H1 (cell line): ENCODE results near the gene BRK1. TPM values are rescaled to one million over a fixed set of nuclear protein-coding genes. Genes with fewer than 3 reads are reported as not detected.

Experiments
- CTCF ChIA-PET: fragments of 300-600 bp; sonication (Branson Sonifier 250); formaldehyde crosslinking; loops from one replicate; lab custom pipeline; 2021; ENCODE audit not compliant: partially characterized antibody; lab: Charles Lee
- POLR2A ChIA-PET: fragments of 300-600 bp; sonication (Branson Sonifier 250); formaldehyde crosslinking; loops from one replicate; lab custom pipeline; 2021; ENCODE audit warnings: inconsistent platforms; ENCODE audit not compliant: partially characterized antibody; lab: Charles Lee
- DNase-seq, 2 experiments: peaks; one replicate each; pipeline versions ENCODE4 v3.0.0 to v3.0.0-alpha.2; 2010 to 2022; ENCODE audit warnings: low spot score in 2 of 2, low read depth in 1 of 2, mixed read lengths in 1 of 2
- FAIRE-seq: peaks from 2 replicates; lab custom pipeline; 2011; peaks lifted over from hg19 to GRCh38; lab: Jason Lieb, UNC
- H2AFZ ChIP-seq: 2 replicates; pipeline ENCODE4 v1.8.1; 2012; ENCODE audit warnings: low read length, inconsistent platforms
- H2AK5ac ChIP-seq: 2 replicates; pipeline ENCODE4 v1.6.1; 2013; ENCODE audit warnings: low read depth, low read length
- H2BK120ac ChIP-seq: replicated peaks from 2 replicates; pipeline ENCODE3; 2013; ENCODE audit warnings: low read depth, low read length, inconsistent platforms
- H2BK12ac ChIP-seq: 2 replicates; pipeline ENCODE4 v1.6.1; 2013; ENCODE audit warnings: low read depth, low read length
- H2BK15ac ChIP-seq: 2 replicates; pipeline ENCODE4 v1.6.1; 2013; ENCODE audit warnings: low read length
- H2BK20ac ChIP-seq: 2 replicates; pipeline ENCODE4 v1.6.1; 2013; ENCODE audit warnings: low read length
- H2BK5ac ChIP-seq: 2 replicates; pipeline ENCODE4 v1.6.1; 2013; ENCODE audit warnings: low read depth, low read length
- H3K14ac ChIP-seq: 2 replicates; pipeline ENCODE4 v1.6.1; 2013; ENCODE audit warnings: inconsistent platforms; ENCODE audit not compliant: insufficient read length
- H3K18ac ChIP-seq: 2 replicates; pipeline ENCODE4 v1.6.1; 2013; ENCODE audit warnings: low read length; ENCODE audit errors: extremely low read depth
- H3K23ac ChIP-seq: 2 replicates; pipeline ENCODE4 v1.6.1; 2013; ENCODE audit warnings: inconsistent platforms; ENCODE audit not compliant: insufficient read length
- H3K23me2 ChIP-seq: 2 replicates; pipeline ENCODE4 v1.6.1; 2013; ENCODE audit warnings: low read depth, low read length
- H3K27ac ChIP-seq: 2 replicates; pipeline ENCODE4 v1.6.1; 2011; ENCODE audit warnings: low read depth, low read length, inconsistent platforms
- H3K27me3 ChIP-seq, 4 experiments: replicated peaks in 1 of 4; 1 replicate in 1 of 4; 2 replicates in 3 of 4; pipeline versions ENCODE4 v1.6.1 to v1.8.1; 2011 to 2013; ENCODE audit warnings: low read length in 3 of 4, mild to moderate bottlenecking in 3 of 4, inconsistent platforms in 2 of 4, mixed read lengths in 2 of 4, moderate library complexity in 1 of 4; ENCODE audit not compliant: control insufficient read depth in 3 of 4, insufficient read depth in 3 of 4; ENCODE audit errors: extremely low read depth in 1 of 4
- H3K36me3 ChIP-seq, 4 experiments: 2 replicates each; pipeline versions ENCODE4 v1.6.1 to v1.8.1; 2011 to 2013; ENCODE audit warnings: mild to moderate bottlenecking in 4 of 4, low read length in 3 of 4, moderate library complexity in 2 of 4, control low read depth in 1 of 4, inconsistent platforms in 1 of 4; ENCODE audit not compliant: insufficient read depth in 4 of 4, control insufficient read depth in 2 of 4
- H3K4ac ChIP-seq: replicated peaks from 2 replicates; pipeline ENCODE3; 2013; ENCODE audit warnings: low read length, low read depth, mixed read lengths, inconsistent platforms; ENCODE audit not compliant: insufficient read length
- H3K4me1 ChIP-seq, 4 experiments: replicated peaks in 1 of 4; 1 replicate in 1 of 4; 2 replicates in 3 of 4; pipeline versions ENCODE4 v1.6.1 to v1.8.1; 2011 to 2013; ENCODE audit warnings: low read length in 3 of 4, inconsistent platforms in 2 of 4, mixed read lengths in 1 of 4; ENCODE audit not compliant: insufficient read depth in 4 of 4, control insufficient read depth in 3 of 4
- H3K4me2 ChIP-seq, 2 experiments: 2 replicates each; pipeline versions ENCODE4 v1.6.1 to v1.8.1; 2011 to 2013; ENCODE audit warnings: low read depth in 2 of 2, low read length in 2 of 2, control low read depth in 1 of 2, inconsistent platforms in 1 of 2, mild to moderate bottlenecking in 1 of 2; ENCODE audit not compliant: insufficient read depth in 1 of 2
- H3K4me3 ChIP-seq, 4 experiments: fragments of 200-600, 300-600 bp in 1 of 4; sonication (generic), shearing (Covaris generic), sonication (Bioruptor Twin) in 1 of 4; 2 replicates each; pipeline versions ENCODE4 v1.5.1 to v1.8.1; 2011 to 2016; ENCODE audit warnings: low read length in 4 of 4, low read depth in 3 of 4, control low read depth in 2 of 4, inconsistent platforms in 2 of 4, mild to moderate bottlenecking in 2 of 4, mixed read lengths in 1 of 4, moderate library complexity in 1 of 4; ENCODE audit not compliant: insufficient read depth in 2 of 4; ENCODE audit errors: extremely low read depth in 1 of 4
- H3K56ac ChIP-seq: replicated peaks from 2 replicates; pipeline ENCODE3; 2013; ENCODE audit warnings: low read depth, mild to moderate bottlenecking, mixed read lengths, low read length, inconsistent platforms; ENCODE audit not compliant: insufficient read length
- H3K79me1 ChIP-seq: 2 replicates; pipeline ENCODE4 v1.6.1; 2013; ENCODE audit warnings: low read depth, low read length, control low read depth
- H3K79me2 ChIP-seq, 2 experiments: 2 replicates each; pipeline versions ENCODE4 v1.6.1 to v1.8.1; 2012 to 2013; ENCODE audit warnings: low read length in 2 of 2, mild to moderate bottlenecking in 2 of 2, inconsistent platforms in 1 of 2; ENCODE audit not compliant: insufficient read depth in 2 of 2, control insufficient read depth in 1 of 2
- H3K9ac ChIP-seq, 4 experiments: replicated peaks in 1 of 4; 1 replicate in 1 of 4; 2 replicates in 3 of 4; pipeline versions ENCODE4 v1.6.1 to v1.8.1; 2011 to 2013; ENCODE audit warnings: low read depth in 3 of 4, low read length in 3 of 4, control low read depth in 2 of 4, mild to moderate bottlenecking in 2 of 4, moderate library complexity in 2 of 4, inconsistent platforms in 1 of 4; ENCODE audit errors: extremely low read depth in 1 of 4
- H3K9me3 ChIP-seq, 2 experiments: 2 replicates each; pipeline versions ENCODE4 v1.6.1 to v1.8.1; 2012 to 2013; ENCODE audit warnings: mild to moderate bottlenecking in 2 of 2, moderate library complexity in 2 of 2, control low read depth in 1 of 2, inconsistent platforms in 1 of 2, low read depth in 1 of 2, low read length in 1 of 2, mixed read lengths in 1 of 2; ENCODE audit not compliant: insufficient read depth in 2 of 2
- H4K20me1 ChIP-seq, 2 experiments: replicated peaks in 1 of 2; 2 replicates each; pipeline versions ENCODE3 to v1.8.1; 2011 to 2013; ENCODE audit warnings: inconsistent platforms in 2 of 2, low read length in 2 of 2, mild to moderate bottlenecking in 1 of 2; ENCODE audit not compliant: insufficient read depth in 2 of 2, control insufficient read depth in 1 of 2
- H4K5ac ChIP-seq: 2 replicates; pipeline ENCODE4 v1.6.1; 2013; ENCODE audit warnings: low read length, low read depth, mixed read lengths, inconsistent platforms; ENCODE audit not compliant: insufficient read length
- H4K8ac ChIP-seq: 2 replicates; pipeline ENCODE4 v1.8.0; 2013; ENCODE audit warnings: mild to moderate bottlenecking, moderate library complexity, low read length, inconsistent platforms; ENCODE audit not compliant: insufficient read depth; ENCODE audit errors: extremely low read depth
- H4K91ac ChIP-seq: replicated peaks from 2 replicates; pipeline ENCODE3; 2013; ENCODE audit warnings: low read length, mixed read lengths, inconsistent platforms; ENCODE audit not compliant: insufficient read length
- BCL11A ChIP-seq, 2 experiments: IDR thresholded peaks; one replicate each; pipeline ENCODE4 v1.6.1; 2011; ENCODE audit warnings: low read depth in 2 of 2, low read length in 2 of 2, mild to moderate bottlenecking in 2 of 2
- EP300 ChIP-seq, 2 experiments: IDR thresholded peaks; 1 replicate in 1 of 2; 2 replicates in 1 of 2; pipeline ENCODE4 v1.6.1; 2011 to 2012; ENCODE audit warnings: low read depth in 2 of 2, low read length in 2 of 2, mild to moderate bottlenecking in 2 of 2, borderline replicate concordance in 1 of 2, inconsistent platforms in 1 of 2, moderate library complexity in 1 of 2
- GABPA ChIP-seq: IDR thresholded peaks from 2 replicates; pipeline ENCODE4 v1.6.1; 2011; ENCODE audit warnings: mild to moderate bottlenecking, low read length, moderate library complexity, borderline replicate concordance; ENCODE audit not compliant: insufficient read depth
- HDAC6 ChIP-seq: IDR thresholded peaks from one replicate; pipeline ENCODE4 v1.7.1; 2012; ENCODE audit warnings: low read depth, mild to moderate bottlenecking, inconsistent platforms, low read length, moderate library complexity
- MAFK ChIP-seq: IDR thresholded peaks from 2 replicates; pipeline ENCODE4 v1.6.1; 2012; ENCODE audit warnings: low read depth, mild to moderate bottlenecking, improper control_type of control experiment, low read length
- PHF8 ChIP-seq: fragments of 200-600 bp; sonication (generic); conservative IDR thresholded peaks from 2 replicates; pipeline ENCODE4 v1.7.1; 2012; ENCODE audit warnings: low read depth, mild to moderate bottlenecking, inconsistent platforms, low read length, moderate library complexity
- RXRA ChIP-seq: IDR thresholded peaks from 2 replicates; pipeline ENCODE4 v1.6.1; 2011; ENCODE audit warnings: low read depth, mild to moderate bottlenecking, low read length, moderate library complexity; ENCODE audit not compliant: insufficient read depth
- TCF12 ChIP-seq: IDR thresholded peaks from 2 replicates; pipeline ENCODE4 v1.6.1; 2011; ENCODE audit warnings: low read depth, mild to moderate bottlenecking, low read length
- USF2 ChIP-seq: IDR thresholded peaks from 2 replicates; pipeline ENCODE4 v1.6.1; 2011; ENCODE audit warnings: low read length, improper control_type of control experiment
- YY1 ChIP-seq: IDR thresholded peaks from 2 replicates; pipeline ENCODE4 v1.6.1; 2011; ENCODE audit warnings: low read depth, mild to moderate bottlenecking, low read length
- WGBS, 2 experiments: shearing (Covaris generic) in 1 of 2; methylation state at CpG; one replicate each; pipeline versions ENCODE4 v1.1.6 to v1.1.7; 2013 to 2015; ENCODE audit warnings: low lambda C conversion rate in 2 of 2, mixed read lengths in 2 of 2, inconsistent platforms in 1 of 2, low coverage in 1 of 2, missing lambda C conversion rate in 1 of 2; ENCODE audit not compliant: insufficient replicate concordance in 2 of 2, insufficient coverage in 1 of 2, insufficient read length in 1 of 2; ENCODE audit errors: extremely low coverage in 1 of 2, missing lambda C conversion rate in 1 of 2; 5-methylcytosine and 5-hydroxymethylcytosine counted together
- polyA plus RNA-seq, 7 experiments: library from polyadenylated mRNA; depleted of rRNA in 3 of 7; stranded (reverse) in 5 of 7; unstranded in 2 of 7; fragments of >200 nt in 5 of 7; fragments of 200-250 nt in 2 of 7; gene quantifications; 1 replicate in 5 of 7; 2 replicates in 1 of 7; 4 replicates in 1 of 7; pipeline versions ENCODE4 v1.2.1 to v1.2.3, GENCODE V29; 2011 to 2013; ENCODE audit warnings: missing spikeins in 2 of 7, mixed read lengths in 2 of 7
- total RNA-seq: library from RNA; stranded (reverse); fragmentation: NEBNext Ultra II Directional; extraction: Animal tissue kit (Norgen Biotek cat#: 25700); gene quantifications from 2 replicates; pipeline ENCODE4 v1.2.1, GENCODE V29; 2021
- TF ChIP-seq, protein P1 (sequence below): IDR thresholded peaks from 2 replicates; pipeline ENCODE4 v1.6.1; 2012; ENCODE audit warnings: low read length, inconsistent platforms

The BRK1 gene
- total and polyA plus RNA-seq, 2 of the 8 experiments (the other 6 are each of a cell fraction or from before 2014, with no cell fraction given), result 137 to 164 TPM

- Histone ChIP-seq H2BK15ac (no peak overlapping the region), H3K36me3 (peaks cover 0 to 2% (median 0%) of the 10 kb centered on the region in 4 experiments; a peak in 1 of 8 replicates), H2BK12ac (no peak overlapping the region), H3K9ac (no peak overlapping the region), H4K91ac (no peak overlapping the region), H3K56ac (no peak overlapping the region), H4K5ac (no peak overlapping the region), H3K14ac (no peak overlapping the region), H3K4me1 (no peaks in the 10 kb centered on the region), H3K18ac (no peak overlapping the region), H3K4me2 (no peak overlapping the region), H2BK120ac (no peak overlapping the region), H2BK5ac (no peak overlapping the region), H3K4ac (no peak overlapping the region), H3K27ac (no peak overlapping the region), H3K9me3 (no peaks in the 10 kb centered on the region), H4K20me1 (no peaks in the 10 kb centered on the region), H3K23ac (no peak overlapping the region), H2AK5ac (no peak overlapping the region), H3K4me3 (no peak overlapping the region), H3K79me1 (no peaks in the 10 kb centered on the region), H3K79me2 (no peaks in the 10 kb centered on the region), H2AFZ (no peak overlapping the region), H2BK20ac (no peak overlapping the region), H3K23me2 (no peaks in the 10 kb centered on the region), H3K27me3 (no peaks in the 10 kb centered on the region), H4K8ac (no peak overlapping the region)
- CTCF ChIA-PET, result interaction anchor here (1.1 kb wide), 1 partner anchor 57 kb away, joined by 3 read pairs; no protein-coding TSS in a partner anchor
- DNase-seq (no peak), FAIRE-seq (no peak)
- 89% methylated on average over 2 of the region's 2 CpGs; no CpG with 5 or more reads in 1 of the 2 experiments for WGBS, 2 experiments
- POLR2A ChIA-PET, result no interaction called here
- TF ChIP-seq, protein P1, sequence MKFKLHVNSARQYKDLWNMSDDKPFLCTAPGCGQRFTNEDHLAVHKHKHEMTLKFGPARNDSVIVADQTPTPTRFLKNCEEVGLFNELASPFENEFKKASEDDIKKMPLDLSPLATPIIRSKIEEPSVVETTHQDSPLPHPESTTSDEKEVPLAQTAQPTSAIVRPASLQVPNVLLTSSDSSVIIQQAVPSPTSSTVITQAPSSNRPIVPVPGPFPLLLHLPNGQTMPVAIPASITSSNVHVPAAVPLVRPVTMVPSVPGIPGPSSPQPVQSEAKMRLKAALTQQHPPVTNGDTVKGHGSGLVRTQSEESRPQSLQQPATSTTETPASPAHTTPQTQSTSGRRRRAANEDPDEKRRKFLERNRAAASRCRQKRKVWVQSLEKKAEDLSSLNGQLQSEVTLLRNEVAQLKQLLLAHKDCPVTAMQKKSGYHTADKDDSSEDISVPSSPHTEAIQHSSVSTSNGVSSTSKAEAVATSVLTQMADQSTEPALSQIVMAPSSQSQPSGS, result no peak
- TF ChIP-seq MAFK, result no peak
- no peak for TF ChIP-seq BCL11A (IDR thresholded peaks at IDR 0.05; ENCODE audit: low read depth in 2 of 2, low read length in 2 of 2)
- no peak for TF ChIP-seq EP300 (IDR thresholded peaks at IDR 0.05; ENCODE audit: borderline replicate concordance in 1 of 2, low read depth in 2 of 2, low read length in 2 of 2)
- TF ChIP-seq GABPA, result no peak
- TF ChIP-seq USF2, result no peak
- no peak for TF ChIP-seq TCF12
- TF ChIP-seq YY1, result no peak
- no peak for TF ChIP-seq RXRA
- no peak for TF ChIP-seq HDAC6
- TF ChIP-seq PHF8, result no peak
Measured at GRCh38 chr3:10106919-10107318, 8.6 kb upstream of the BRK1 start.
